Prostate gland (tissue), 2 donors: Measurements from ENCODE around the gene MRPL10. TPM values are rescaled to one million over a fixed set of nuclear protein-coding genes. Genes with fewer than 3 reads are reported as not detected.

Source experiments
- DNase-seq: peaks from one replicate; pipeline ENCODE4 v3.0.0-alpha.2; 2019; ENCODE audit warnings: low spot score
- H3K27ac ChIP-seq, 2 donors: fragments of 200-600 bp; sonication (generic); 2 replicates each; pipeline ENCODE4 v1.5.1; 2017 to 2019
- H3K27me3 ChIP-seq: fragments of 200-600 bp; sonication (generic); replicated peaks from 2 replicates; pipeline ENCODE4 v1.5.1; 2019; ENCODE audit not compliant: insufficient read depth
- H3K36me3 ChIP-seq, 2 donors: fragments of 200-600 bp; sonication (generic); 1 replicate in 1 of 2; 2 replicates in 1 of 2; pipeline versions ENCODE4 v1.5.1 to v1.8.1; 2017 to 2019
- H3K4me1 ChIP-seq: fragments of 200-600 bp; sonication (generic); replicated peaks from 2 replicates; pipeline ENCODE4 v1.5.1; 2019
- H3K4me3 ChIP-seq, 2 donors: fragments of 200-600 bp; sonication (generic); 2 replicates each; pipeline ENCODE4 v1.5.1; 2017 to 2019
- H3K9me3 ChIP-seq: fragments of 200-600 bp; sonication (generic); 2 replicates; pipeline ENCODE4 v1.5.1; 2017
- CTCF ChIP-seq, 4 experiments: fragments of 200-600 bp in 2 of 4; fragments of 450-650 bp in 2 of 4; sonication (generic) in 2 of 4; IDR thresholded peaks; 1 replicate in 3 of 4; 2 replicates in 1 of 4; pipeline ENCODE4 v1.5.1; 2016 to 2019; ENCODE audit warnings: antibody characterized with exemption in 4 of 4, mild to moderate bottlenecking in 2 of 4, moderate library complexity in 2 of 4
- POLR2A ChIP-seq: fragments of 450-650 bp; IDR thresholded peaks from one replicate; pipeline ENCODE4 v1.6.1; 2016; ENCODE audit warnings: antibody characterized with exemption, mild to moderate bottlenecking
- POLR2AphosphoS5 ChIP-seq: sonication (generic); formaldehyde crosslinking; IDR thresholded peaks from one replicate; pipeline ENCODE4 v1.6.1; 2017; ENCODE audit warnings: antibody characterized with exemption
- WGBS: methylation state at CpG from one replicate; pipeline ENCODE4 v1.1.5; 2018; 5-methylcytosine and 5-hydroxymethylcytosine counted together
- intact Hi-C: fragments of 100-400 bp; cut with DNase I; formaldehyde crosslinking; loops from one replicate; pipeline ENCODE4 v1.14.2; 2022
- total RNA-seq, 2 donors: library from RNA; depleted of rRNA; stranded (reverse); fragments of >200 nt; gene quantifications; one replicate each; pipeline ENCODE4 v1.1.0, GENCODE V29; 2016

The MRPL10 gene
- total RNA-seq, result 10 to 100 TPM; 46.6 to 47.0 TPM

GRCh38 chr17:47831003-47831933 is at the start of gene MRPL10, which contains the start of gene LRRC46:
Gene MRPL10 (minus strand): TSS chr17:47831541. CDS start chr17:47831511, 30 bp downstream.
Gene LRRC46 (plus strand): TSS chr17:47831670. CDS start chr17:47831990, 320 bp downstream.
- peak within 1 kb of the TSS; percentile 73 to 87 for H3K4me3 ChIP-seq
- no peaks in the 10 kb centered on the region for H3K9me3 ChIP-seq
- peak; percentile 91 for DNase-seq
- peak within 1 kb of the TSS; percentile 62 to 76 for H3K27ac ChIP-seq
- no peaks in the 10 kb centered on the region for H3K27me3 ChIP-seq
- WGBS, result under 1% methylated on average over 42 of the region's 42 CpGs
- H3K36me3 ChIP-seq, result no peaks in the 10 kb centered on the region
- H3K4me1 ChIP-seq, result peaks cover 12% of the 10 kb centered on the region
- TF ChIP-seq CTCF (IDR thresholded peaks at IDR 0.05) (peak in 2 of 4 experiments; percentile 11 to 31), POLR2A (peak; percentile 59), POLR2AphosphoS5 (peak; percentile 100)
- intact Hi-C loops, result no loop called here

- 85% methylated on average over 8 of the region's 8 CpGs for WGBS
- intact Hi-C loops, result no loop called here
Measured at GRCh38 chr17:47879776-47880454, 48.6 kb upstream of the MRPL10 start.

GRCh38 chr17:47879028-47879585 is 47.8 kb upstream of the MRPL10 start:
- Histone ChIP-seq H3K9me3 (no peaks in the 10 kb centered on the region), H3K27me3 (no peaks in the 10 kb centered on the region), H3K27ac (no peak overlapping the region), H3K36me3 (no peaks in the 10 kb centered on the region), H3K4me1 (peaks cover 11% of the 10 kb centered on the region), H3K4me3 (no peak overlapping the region)
- 66% methylated on average over 2 of the region's 2 CpGs for WGBS
- DNase-seq, result no peak
- TF ChIP-seq CTCF (IDR thresholded peaks at IDR 0.05) (no peak), POLR2AphosphoS5 (no peak)
- intact Hi-C loops, result no loop called here

More at GRCh38 chr17:47879776-47880454, 48.6 kb upstream of the MRPL10 start:
- Histone ChIP-seq H3K4me3 (no peak overlapping the region), H3K27ac (no peak overlapping the region), H3K9me3 (no peaks in the 10 kb centered on the region), H3K4me1 (peaks cover 15% of the 10 kb centered on the region), H3K27me3 (no peaks in the 10 kb centered on the region), H3K36me3 (no peaks in the 10 kb centered on the region)
- DNase-seq, result no peak
- TF ChIP-seq POLR2AphosphoS5 (no peak), POLR2A (no peak), CTCF (IDR thresholded peaks at IDR 0.05) (no peak)

- WGBS, result 57% methylated on average over 10 of the region's 10 CpGs
- H3K9me3 ChIP-seq, result no peaks in the 10 kb centered on the region
- TF ChIP-seq POLR2AphosphoS5 (no peak), CTCF (IDR thresholded peaks at IDR 0.05) (no peak), POLR2A (no peak)
- no peak overlapping the region for H3K27ac ChIP-seq
- intact Hi-C loops, result no loop called here
- H3K36me3 ChIP-seq, result no peaks in the 10 kb centered on the region
- no peaks in the 10 kb centered on the region for H3K27me3 ChIP-seq
- H3K4me3 ChIP-seq, result no peak overlapping the region
- DNase-seq, result no peak
- peaks cover 11% of the 10 kb centered on the region for H3K4me1 ChIP-seq
Measured at GRCh38 chr17:47878203-47879027, 47.1 kb upstream of the MRPL10 start.
